Tibial nerve (tissue), 3 donors: ENCODE results near the gene SSH3.

Experiments used
- CTCF ChIP-seq, 5 experiments: fragments of 200-600 bp in 3 of 5; fragments of 450-650 bp in 2 of 5; sonication (generic) in 3 of 5; IDR thresholded peaks; one replicate each; pipeline ENCODE4 v1.5.1; 2016 to 2019; ENCODE audit warnings: antibody characterized with exemption in 5 of 5, mild to moderate bottlenecking in 3 of 5, moderate library complexity in 2 of 5
- POLR2A ChIP-seq, 2 donors: fragments of 450-650 bp; IDR thresholded peaks; one replicate each; pipeline ENCODE4 v1.6.1; 2017; ENCODE audit warnings: antibody characterized with exemption in 2 of 2, mild to moderate bottlenecking in 2 of 2, moderate library complexity in 2 of 2

DNA sequence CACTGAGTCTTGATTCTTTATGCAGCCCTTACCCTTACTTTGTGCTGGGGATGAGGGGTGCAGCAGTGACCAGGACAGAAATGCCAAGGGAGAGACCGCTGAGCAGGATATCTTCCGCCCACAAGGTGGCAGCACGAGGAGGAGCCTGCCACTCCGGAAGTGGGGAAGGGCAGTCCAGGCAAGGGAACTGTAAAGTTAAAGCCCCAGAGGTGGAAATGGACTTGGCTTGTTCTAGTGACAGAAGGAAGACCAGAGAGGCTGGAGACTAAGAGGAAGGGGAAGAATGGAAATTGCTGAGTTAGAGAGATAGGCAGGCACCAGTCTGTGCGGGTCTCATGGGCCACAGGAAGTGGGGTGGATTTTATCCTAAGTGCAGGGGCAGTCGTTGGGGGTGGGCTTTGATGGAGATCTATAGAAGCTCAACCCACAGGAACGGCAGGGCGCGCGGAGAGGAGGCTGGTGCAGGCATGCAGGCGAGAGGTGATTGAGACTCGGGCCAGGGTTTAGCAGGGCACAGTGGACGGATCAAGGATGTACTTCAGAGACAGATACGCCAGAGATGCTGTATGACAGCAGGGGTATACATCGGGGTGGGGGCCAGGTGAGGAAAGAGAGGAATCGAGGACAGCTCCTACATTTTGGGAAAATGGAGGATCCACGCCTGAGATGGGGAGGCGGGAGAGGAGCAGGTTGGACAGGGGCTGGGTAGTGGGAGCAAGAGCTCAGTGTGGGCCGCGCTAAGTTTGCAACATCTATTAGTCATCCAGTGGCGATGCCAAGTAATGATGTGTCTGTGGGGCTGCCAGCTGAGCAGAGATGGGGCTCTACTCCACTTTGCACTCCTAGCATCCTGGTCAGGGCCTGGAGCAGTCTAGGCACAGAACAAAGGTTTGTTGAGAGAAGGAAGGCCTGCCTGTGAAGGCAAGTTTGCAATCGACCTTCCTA is 40.3 kb upstream of the SSH3 start:
- TF ChIP-seq POLR2A (IDR thresholded peaks at IDR 0.05) (no peak), CTCF (IDR thresholded peaks at IDR 0.05) (peak; percentile 78 to 89 (median 87))
